ENCODE data around the gene SLC11A2. TPM values are rescaled to one million over a fixed set of nuclear protein-coding genes. Genes with fewer than 3 reads are reported as not detected.

Gene SLC11A2
- total and polyA plus RNA-seq, 9 of the 15 experiments (the other 6 are each of a cell fraction or from before 2014, with no cell fraction given) = 21.1 to 54.0 (median 32.9) TPM

- TF ChIP-seq EP300 (IDR thresholded peaks at IDR 0.05; ENCODE audit: low read length) (no peak), TGIF2 (CRISPR knock-in tag; IDR thresholded peaks at IDR 0.05) (no peak), FIP1L1 (IDR thresholded peaks at IDR 0.05; ENCODE audit: low read depth, low read length, poor library complexity, severe bottlenecking) (peak; percentile 11), RBM34 (IDR thresholded peaks at IDR 0.05; ENCODE audit: borderline replicate concordance, insufficient read depth, low read length) (no peak), ZNF431 (CRISPR knock-in tag; IDR thresholded peaks at IDR 0.05) (0 out of 2 replicates have a peak, but pooled peaks have one; percentile 16), MAFF (IDR thresholded peaks at IDR 0.05; ENCODE audit: low read length) (no peak), PURB (CRISPR knock-in tag; IDR thresholded peaks at IDR 0.05; ENCODE audit: low read depth) (no peak), KHSRP (IDR thresholded peaks at IDR 0.05) (no peak), ZNF76 (CRISPR knock-in tag; IDR thresholded peaks at IDR 0.05; ENCODE audit: borderline replicate concordance) (no peak), GATA2 (CRISPR knock-in tag; IDR thresholded peaks at IDR 0.05) (no peak), MTA3 (IDR thresholded peaks at IDR 0.05; ENCODE audit: borderline replicate concordance) (peak; percentile 90; the same call in 1 of the 2 replicates), KDM5B (IDR thresholded peaks at IDR 0.05; ENCODE audit: insufficient replicate concordance, low read depth, low read length) (peak; percentile 87), CBFB (CRISPR knock-in tag; IDR thresholded peaks at IDR 0.05) (no peak), BRF1 (IDR thresholded peaks at IDR 0.05; ENCODE audit: borderline replicate concordance, extremely low read depth, insufficient read length) (no peak), SNIP1 (IDR thresholded peaks at IDR 0.05; ENCODE audit: low read depth) (no peak), SNRNP70 (optimal IDR thresholded peaks at IDR 0.05; ENCODE audit: low read depth, low read length) (no peak)
- TF ChIP-seq, protein P1, sequence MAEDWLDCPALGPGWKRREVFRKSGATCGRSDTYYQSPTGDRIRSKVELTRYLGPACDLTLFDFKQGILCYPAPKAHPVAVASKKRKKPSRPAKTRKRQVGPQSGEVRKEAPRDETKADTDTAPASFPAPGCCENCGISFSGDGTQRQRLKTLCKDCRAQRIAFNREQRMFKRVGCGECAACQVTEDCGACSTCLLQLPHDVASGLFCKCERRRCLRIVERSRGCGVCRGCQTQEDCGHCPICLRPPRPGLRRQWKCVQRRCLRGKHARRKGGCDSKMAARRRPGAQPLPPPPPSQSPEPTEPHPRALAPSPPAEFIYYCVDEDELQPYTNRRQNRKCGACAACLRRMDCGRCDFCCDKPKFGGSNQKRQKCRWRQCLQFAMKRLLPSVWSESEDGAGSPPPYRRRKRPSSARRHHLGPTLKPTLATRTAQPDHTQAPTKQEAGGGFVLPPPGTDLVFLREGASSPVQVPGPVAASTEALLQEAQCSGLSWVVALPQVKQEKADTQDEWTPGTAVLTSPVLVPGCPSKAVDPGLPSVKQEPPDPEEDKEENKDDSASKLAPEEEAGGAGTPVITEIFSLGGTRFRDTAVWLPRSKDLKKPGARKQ (CRISPR knock-in tag; IDR thresholded peaks at IDR 0.05) = no peak
- TF ChIP-seq, protein P2, sequence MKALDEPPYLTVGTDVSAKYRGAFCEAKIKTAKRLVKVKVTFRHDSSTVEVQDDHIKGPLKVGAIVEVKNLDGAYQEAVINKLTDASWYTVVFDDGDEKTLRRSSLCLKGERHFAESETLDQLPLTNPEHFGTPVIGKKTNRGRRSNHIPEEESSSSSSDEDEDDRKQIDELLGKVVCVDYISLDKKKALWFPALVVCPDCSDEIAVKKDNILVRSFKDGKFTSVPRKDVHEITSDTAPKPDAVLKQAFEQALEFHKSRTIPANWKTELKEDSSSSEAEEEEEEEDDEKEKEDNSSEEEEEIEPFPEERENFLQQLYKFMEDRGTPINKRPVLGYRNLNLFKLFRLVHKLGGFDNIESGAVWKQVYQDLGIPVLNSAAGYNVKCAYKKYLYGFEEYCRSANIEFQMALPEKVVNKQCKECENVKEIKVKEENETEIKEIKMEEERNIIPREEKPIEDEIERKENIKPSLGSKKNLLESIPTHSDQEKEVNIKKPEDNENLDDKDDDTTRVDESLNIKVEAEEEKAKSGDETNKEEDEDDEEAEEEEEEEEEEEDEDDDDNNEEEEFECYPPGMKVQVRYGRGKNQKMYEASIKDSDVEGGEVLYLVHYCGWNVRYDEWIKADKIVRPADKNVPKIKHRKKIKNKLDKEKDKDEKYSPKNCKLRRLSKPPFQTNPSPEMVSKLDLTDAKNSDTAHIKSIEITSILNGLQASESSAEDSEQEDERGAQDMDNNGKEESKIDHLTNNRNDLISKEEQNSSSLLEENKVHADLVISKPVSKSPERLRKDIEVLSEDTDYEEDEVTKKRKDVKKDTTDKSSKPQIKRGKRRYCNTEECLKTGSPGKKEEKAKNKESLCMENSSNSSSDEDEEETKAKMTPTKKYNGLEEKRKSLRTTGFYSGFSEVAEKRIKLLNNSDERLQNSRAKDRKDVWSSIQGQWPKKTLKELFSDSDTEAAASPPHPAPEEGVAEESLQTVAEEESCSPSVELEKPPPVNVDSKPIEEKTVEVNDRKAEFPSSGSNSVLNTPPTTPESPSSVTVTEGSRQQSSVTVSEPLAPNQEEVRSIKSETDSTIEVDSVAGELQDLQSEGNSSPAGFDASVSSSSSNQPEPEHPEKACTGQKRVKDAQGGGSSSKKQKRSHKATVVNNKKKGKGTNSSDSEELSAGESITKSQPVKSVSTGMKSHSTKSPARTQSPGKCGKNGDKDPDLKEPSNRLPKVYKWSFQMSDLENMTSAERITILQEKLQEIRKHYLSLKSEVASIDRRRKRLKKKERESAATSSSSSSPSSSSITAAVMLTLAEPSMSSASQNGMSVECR (CRISPR knock-in tag; IDR thresholded peaks at IDR 0.05) = peak; percentile 85
- TF ChIP-seq, protein P3, sequence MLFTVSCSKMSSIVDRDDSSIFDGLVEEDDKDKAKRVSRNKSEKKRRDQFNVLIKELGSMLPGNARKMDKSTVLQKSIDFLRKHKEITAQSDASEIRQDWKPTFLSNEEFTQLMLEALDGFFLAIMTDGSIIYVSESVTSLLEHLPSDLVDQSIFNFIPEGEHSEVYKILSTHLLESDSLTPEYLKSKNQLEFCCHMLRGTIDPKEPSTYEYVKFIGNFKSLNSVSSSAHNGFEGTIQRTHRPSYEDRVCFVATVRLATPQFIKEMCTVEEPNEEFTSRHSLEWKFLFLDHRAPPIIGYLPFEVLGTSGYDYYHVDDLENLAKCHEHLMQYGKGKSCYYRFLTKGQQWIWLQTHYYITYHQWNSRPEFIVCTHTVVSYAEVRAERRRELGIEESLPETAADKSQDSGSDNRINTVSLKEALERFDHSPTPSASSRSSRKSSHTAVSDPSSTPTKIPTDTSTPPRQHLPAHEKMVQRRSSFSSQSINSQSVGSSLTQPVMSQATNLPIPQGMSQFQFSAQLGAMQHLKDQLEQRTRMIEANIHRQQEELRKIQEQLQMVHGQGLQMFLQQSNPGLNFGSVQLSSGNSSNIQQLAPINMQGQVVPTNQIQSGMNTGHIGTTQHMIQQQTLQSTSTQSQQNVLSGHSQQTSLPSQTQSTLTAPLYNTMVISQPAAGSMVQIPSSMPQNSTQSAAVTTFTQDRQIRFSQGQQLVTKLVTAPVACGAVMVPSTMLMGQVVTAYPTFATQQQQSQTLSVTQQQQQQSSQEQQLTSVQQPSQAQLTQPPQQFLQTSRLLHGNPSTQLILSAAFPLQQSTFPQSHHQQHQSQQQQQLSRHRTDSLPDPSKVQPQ (CRISPR knock-in tag; IDR thresholded peaks at IDR 0.05; ENCODE audit: borderline replicate concordance) = no peak
These were observed 21.7 kb upstream of the SLC11A2 start, which contains the start of gene LETMD1 (continued) for GRCh38 chr12:51047655-51048540.
